Stimulated activated CD8-positive, alpha-beta memory T cell treated with anti-CD3 and anti-CD28 coated beads, Interleukin-12 subunit alpha, Interleukin-12 subunit beta, amount 100 ng/mL, for 24 hours (primary cell): ENCODE results near the gene MLKL.

ENCODE experiments used
- DNase-seq: peaks from one replicate; pipeline ENCODE4 v3.0.0-alpha.2; 2020; ENCODE audit errors: extremely low read depth

MLKL gene

GRCh38 chr16:74651841-74652240 is 48.8 kb downstream of the MLKL start:
- no peak for DNase-seq

GRCh38 chr16:74650966-74651567 is 49.6 kb downstream of the MLKL start:
- DNase-seq, result no peak

GRCh38 chr16:74649839-74650504 is 50.7 kb downstream of the MLKL start:
- DNase-seq, result no peak

GRCh38 chr16:74641969-74642368 is 58.7 kb downstream of the MLKL start:
- DNase-seq, result no peak

- no peak for DNase-seq
Observed at GRCh38 chr16:74637742-74638453, 62.8 kb downstream of the MLKL start.

- no peak for DNase-seq
Observed at GRCh38 chr16:74635303-74635702, 65.4 kb downstream of the MLKL start.

- no peak for DNase-seq
Observed at GRCh38 chr16:74633686-74634085, 67.0 kb downstream of the MLKL start.

- no peak for DNase-seq
Observed at GRCh38 chr16:74627506-74628220, 73.0 kb downstream of the MLKL start.

GRCh38 chr16:74626741-74627416 is 73.8 kb downstream of the MLKL start:
- DNase-seq, result no peak

GRCh38 chr16:74625500-74626350 is 74.9 kb downstream of the MLKL start:
- no peak for DNase-seq

GRCh38 chr16:74623839-74624235 is 76.8 kb downstream of the MLKL start:
- no peak for DNase-seq

- DNase-seq, result no peak
Observed at GRCh38 chr16:74623214-74623838, 77.3 kb downstream of the MLKL start.

GRCh38 chr16:74622005-74622404 is 78.7 kb downstream of the MLKL start:
- DNase-seq, result no peak
